ENCODE measurements around the gene TAS2R40.
"Not testable (repeated sequence)": the region's sequence is repeated elsewhere in the genome, so short reads cannot be mapped to it uniquely, and the experiment has no call there.

The TAS2R40 gene

GRCh38 chr7:143263266-143264195, 41.7 kb downstream of the TAS2R40 start, which contains the start of gene GSTK1:
Gene GSTK1 (plus strand): TSS chr7:143263441. CDS start chr7:143263514, 73 bp downstream.
- Mint-ChIP-seq H3K9me3 (no peaks in the 10 kb centered on the region), H3K36me3 (ENCODE audit: low read depth) (peaks cover 11% of the 10 kb centered on the region), H3K4me3 (peak within 1 kb of the TSS; percentile 92), H3K4me1 (peaks cover 22% of the 10 kb centered on the region), H3K27ac (peak within 1 kb of the TSS; percentile 68), H3K27me3 (ENCODE audit: low read depth, poor library complexity) (peaks cover 10% of the 10 kb centered on the region)
- peak; percentile 80 for DNase-seq
- TF ChIP-seq CTCF (IDR thresholded peaks at IDR 0.05): no peak

GRCh38 chr7:143264196-143264568, 42.3 kb downstream of the TAS2R40 start:
- H3K27me3 Mint-ChIP-seq (ENCODE audit: low read depth, poor library complexity); DNase-seq; H3K27ac Mint-ChIP-seq; H3K9me3 Mint-ChIP-seq: not testable (repeated sequence)
- Mint-ChIP-seq H3K36me3 (ENCODE audit: low read depth) (peaks cover 11% of the 10 kb centered on the region), H3K4me3 (peak overlapping the region; percentile 92), H3K4me1 (peaks cover 22% of the 10 kb centered on the region)

GRCh38 chr7:143265017-143265693, 43.3 kb downstream of the TAS2R40 start:
- no peaks in the 10 kb centered on the region for H3K9me3 Mint-ChIP-seq
- no peak for TF ChIP-seq CTCF (IDR thresholded peaks at IDR 0.05)
- peaks cover 22% of the 10 kb centered on the region for H3K4me1 Mint-ChIP-seq
- no peak overlapping the region for H3K27ac Mint-ChIP-seq
- no peak for DNase-seq
- peaks cover 18% of the 10 kb centered on the region for H3K36me3 Mint-ChIP-seq (ENCODE audit: low read depth)
- H3K27me3 Mint-ChIP-seq (ENCODE audit: low read depth, poor library complexity): peaks cover 6% of the 10 kb centered on the region
- H3K4me3 Mint-ChIP-seq: peak overlapping the region; percentile 13

GRCh38 chr7:143269251-143269650, 47.4 kb downstream of the TAS2R40 start:
- Mint-ChIP-seq H3K36me3 (ENCODE audit: low read depth) (peaks cover 23% of the 10 kb centered on the region), H3K27me3 (ENCODE audit: low read depth, poor library complexity) (no peaks in the 10 kb centered on the region), H3K4me1 (peaks cover 13% of the 10 kb centered on the region), H3K4me3 (no peak overlapping the region), H3K27ac (peak overlapping the region; percentile 73), H3K9me3 (no peaks in the 10 kb centered on the region)
- DNase-seq: no peak
- no peak for TF ChIP-seq CTCF (IDR thresholded peaks at IDR 0.05)

GRCh38 chr7:143271240-143271639, 49.4 kb downstream of the TAS2R40 start:
- Mint-ChIP-seq H3K4me1 (no peaks in the 10 kb centered on the region), H3K36me3 (ENCODE audit: low read depth) (peaks cover 12% of the 10 kb centered on the region), H3K27ac (no peak overlapping the region), H3K9me3 (no peaks in the 10 kb centered on the region), H3K27me3 (ENCODE audit: low read depth, poor library complexity) (no peaks in the 10 kb centered on the region), H3K4me3 (no peak overlapping the region)
- no peak for TF ChIP-seq CTCF (IDR thresholded peaks at IDR 0.05)
- DNase-seq: no peak
